ENCODE results near the gene LRRC4C.

LRRC4C gene

GRCh38 chr11:41256041-41256440, 203.4 kb downstream of the LRRC4C start:
- no peak for DNase-seq (ENCODE audit: low spot score)

GRCh38 chr11:41254966-41255365, 204.5 kb downstream of the LRRC4C start:
- DNase-seq (ENCODE audit: low spot score): no peak

DNA sequence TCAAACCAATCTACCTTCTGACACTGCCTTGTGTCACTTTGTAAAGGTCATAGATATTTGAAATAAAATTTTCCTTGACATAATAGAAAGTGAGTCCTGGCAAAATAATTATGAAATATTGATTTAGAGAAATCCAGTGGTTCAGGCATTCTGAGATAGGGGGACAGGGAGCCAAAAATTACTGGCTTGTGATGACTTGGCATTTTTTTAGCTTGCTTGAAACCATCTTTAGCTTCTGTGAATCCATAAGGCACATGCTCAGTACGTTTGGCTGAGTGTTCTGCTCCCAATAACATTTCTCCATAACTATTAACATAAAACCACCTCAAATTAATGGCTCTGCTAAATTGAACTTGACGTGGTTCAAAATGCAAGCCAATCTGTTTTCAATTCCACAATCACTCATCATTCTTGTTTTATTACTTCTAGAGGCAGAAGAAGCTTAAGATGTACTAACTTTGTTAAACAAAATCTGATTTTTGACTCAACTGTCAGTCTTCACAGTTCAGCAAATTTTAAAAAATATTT, 209.0 kb downstream of the LRRC4C start:
- DNase-seq (ENCODE audit: low spot score): peak; percentile 15

GRCh38 chr11:41247621-41248020, 211.8 kb downstream of the LRRC4C start:
- no peak for DNase-seq (ENCODE audit: low spot score)

- DNase-seq (ENCODE audit: low spot score): no peak
Measured at GRCh38 chr11:41246399-41246745, 213.1 kb downstream of the LRRC4C start.

GRCh38 chr11:41245704-41246398, 213.6 kb downstream of the LRRC4C start:
- DNase-seq (ENCODE audit: low spot score): no peak

GRCh38 chr11:41245184-41245583, 214.3 kb downstream of the LRRC4C start:
- no peak for DNase-seq (ENCODE audit: low spot score)

DNA sequence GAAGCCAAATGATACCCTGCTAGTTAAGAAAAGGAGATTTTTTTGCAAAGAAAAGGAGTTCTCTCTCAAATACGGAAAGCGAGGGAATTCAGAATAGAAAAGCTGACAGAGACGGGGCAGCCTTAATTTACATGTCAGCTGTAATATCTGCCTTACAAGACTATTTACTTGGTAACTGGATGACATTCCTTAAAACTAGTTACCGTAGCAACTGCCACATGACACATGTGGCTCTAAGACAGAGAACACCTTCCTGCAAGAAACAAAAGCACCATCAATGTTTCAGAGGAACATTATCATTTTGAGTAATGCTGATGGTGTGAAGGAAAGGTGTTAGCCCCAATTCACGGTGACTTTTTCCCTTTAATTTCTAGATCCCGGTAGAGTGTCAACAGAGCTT, 222.1 kb downstream of the LRRC4C start:
- DNase-seq (ENCODE audit: low spot score): no peak

DNA sequence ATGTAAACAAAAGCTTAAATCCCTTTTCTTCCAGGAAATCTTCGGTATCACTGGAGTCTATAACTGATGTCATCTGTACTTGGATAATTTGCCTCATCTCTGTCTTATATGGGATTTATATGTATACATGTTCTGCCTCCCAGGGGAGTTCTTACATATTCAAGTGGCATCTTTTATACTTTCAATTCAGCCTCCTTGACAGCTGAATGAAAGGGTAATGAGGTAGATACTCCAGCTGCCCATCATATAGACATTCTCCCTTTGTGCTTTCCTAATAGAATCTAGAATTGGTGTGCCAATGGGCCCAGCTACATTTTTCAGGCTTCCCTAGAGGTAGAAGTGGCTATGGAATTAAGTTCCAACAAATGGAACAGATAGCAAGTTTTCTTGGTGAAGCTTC, 223.8 kb downstream of the LRRC4C start:
- DNase-seq (ENCODE audit: low spot score): no peak

DNA sequence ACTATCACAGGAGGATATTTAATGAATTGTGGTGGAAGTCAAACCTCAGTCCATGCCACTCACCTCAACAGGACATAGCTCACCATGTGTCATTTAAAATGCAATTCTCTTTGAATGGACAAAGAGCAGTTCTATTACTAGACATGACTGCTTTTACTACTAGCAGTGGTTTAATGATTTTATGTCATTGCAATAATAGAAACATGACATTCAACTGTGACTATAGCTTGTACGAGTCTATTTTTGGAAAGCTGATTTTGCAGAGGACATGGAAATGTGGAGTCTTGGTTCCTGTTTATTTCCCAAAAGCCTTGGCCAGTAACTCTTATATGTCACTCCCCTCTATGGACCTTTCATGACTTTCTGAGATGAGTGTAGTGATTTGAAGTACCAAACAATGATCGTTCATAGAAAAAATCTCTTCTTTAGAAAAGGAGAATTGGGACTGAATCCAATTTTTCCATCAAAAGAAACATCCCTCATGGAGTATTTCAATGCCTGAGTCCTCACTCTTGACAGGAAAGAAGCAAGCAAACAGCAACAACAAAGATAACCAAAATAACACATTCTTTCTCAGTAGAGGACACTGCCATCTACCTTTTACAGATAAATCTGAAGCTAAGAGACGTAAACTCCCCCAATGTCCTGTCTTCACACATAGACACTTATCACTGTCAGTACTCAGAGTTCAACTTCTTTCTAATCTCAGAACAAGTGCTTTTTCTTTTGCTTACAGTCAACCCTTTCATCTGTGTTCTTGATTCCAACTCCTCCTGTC, 233.4 kb downstream of the LRRC4C start:
- DNase-seq (ENCODE audit: low spot score): no peak

GRCh38 chr11:41222236-41222635, 237.2 kb downstream of the LRRC4C start:
- DNase-seq (ENCODE audit: low spot score): no peak

DNA sequence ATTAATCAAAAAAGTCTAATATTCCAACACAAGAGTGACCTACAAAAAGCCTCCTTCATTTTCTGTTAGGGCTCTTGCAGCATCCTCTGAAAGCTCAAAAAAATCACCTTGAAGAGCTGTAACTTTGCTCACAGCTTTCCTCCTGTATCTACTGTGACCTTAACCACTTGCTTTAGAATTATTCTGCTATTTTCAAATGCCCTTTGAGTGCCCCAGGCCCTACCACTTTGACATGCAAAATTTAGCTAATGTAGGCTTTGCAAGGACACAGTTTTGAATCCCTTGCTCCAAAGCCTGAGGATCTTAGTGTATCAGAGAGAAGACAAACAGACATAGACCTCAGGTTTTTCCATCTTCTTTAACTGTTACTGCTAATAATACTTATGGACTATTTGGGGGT, 253.1 kb downstream of the LRRC4C start:
- no peak for DNase-seq (ENCODE audit: low spot score)

GRCh38 chr11:41201156-41201555, 258.3 kb downstream of the LRRC4C start:
- DNase-seq (ENCODE audit: low spot score): peak; percentile 74

DNA sequence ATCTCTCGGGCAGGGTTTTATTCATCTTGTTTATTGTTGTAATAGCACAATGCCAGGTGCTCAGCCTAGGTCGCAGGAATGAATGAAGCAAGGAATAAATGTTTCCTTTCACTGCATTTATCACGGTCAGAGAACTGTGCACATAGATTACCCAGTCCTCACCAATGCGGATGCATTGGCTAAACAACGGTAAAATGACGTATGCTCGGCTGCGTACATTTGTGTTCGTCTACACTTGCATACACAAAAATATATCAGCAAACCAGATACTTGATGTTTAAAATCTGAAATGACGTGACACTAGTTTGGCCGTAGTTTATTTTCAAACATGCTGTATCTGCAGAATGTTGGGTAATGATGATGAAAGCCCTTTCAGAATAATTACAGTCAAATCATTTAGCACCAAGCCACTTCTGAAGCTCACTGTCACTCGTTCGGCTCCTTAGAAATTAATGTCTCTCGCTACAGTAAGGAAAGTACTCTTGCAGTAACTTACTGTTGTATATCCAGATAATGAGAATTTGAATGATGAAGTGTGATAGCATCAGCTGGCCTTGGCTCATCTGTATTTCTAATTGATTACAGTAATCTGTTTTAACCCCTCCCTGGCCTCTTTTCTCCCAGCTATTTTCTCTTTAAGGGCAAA, 268.9 kb downstream of the LRRC4C start:
- DNase-seq (ENCODE audit: low spot score): no peak

- no peak for DNase-seq (ENCODE audit: low spot score)
Measured at GRCh38 chr11:41189701-41190436, 269.6 kb downstream of the LRRC4C start.

GRCh38 chr11:41177791-41178190, 281.7 kb downstream of the LRRC4C start:
- no peak for DNase-seq (ENCODE audit: low spot score)

- DNase-seq (ENCODE audit: low spot score): no peak
Measured at GRCh38 chr11:41175304-41175972, 284.0 kb downstream of the LRRC4C start.

DNA sequence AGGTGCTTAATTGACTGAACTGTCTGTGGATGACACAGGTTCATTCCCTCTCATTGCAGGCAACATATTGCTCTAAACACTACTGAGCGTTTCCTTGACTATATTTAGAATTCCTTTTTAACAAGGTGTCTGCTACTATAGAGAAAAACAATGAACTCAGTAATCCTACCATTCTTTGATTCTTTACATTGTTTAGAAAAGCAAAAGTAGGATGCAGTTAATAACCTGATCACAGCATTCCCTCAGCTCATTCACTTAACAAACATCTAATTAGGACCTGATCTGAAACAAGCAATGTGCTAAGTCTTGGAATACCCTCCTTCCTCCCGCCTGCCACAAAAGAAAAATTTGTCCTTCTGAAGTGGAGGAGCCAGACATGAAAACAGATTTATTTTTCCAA, 313.1 kb downstream of the LRRC4C start:
- no peak for DNase-seq (ENCODE audit: low spot score)

- no peak for DNase-seq (ENCODE audit: low spot score)
Measured at GRCh38 chr11:41145420-41145819, 314.0 kb downstream of the LRRC4C start.

DNA sequence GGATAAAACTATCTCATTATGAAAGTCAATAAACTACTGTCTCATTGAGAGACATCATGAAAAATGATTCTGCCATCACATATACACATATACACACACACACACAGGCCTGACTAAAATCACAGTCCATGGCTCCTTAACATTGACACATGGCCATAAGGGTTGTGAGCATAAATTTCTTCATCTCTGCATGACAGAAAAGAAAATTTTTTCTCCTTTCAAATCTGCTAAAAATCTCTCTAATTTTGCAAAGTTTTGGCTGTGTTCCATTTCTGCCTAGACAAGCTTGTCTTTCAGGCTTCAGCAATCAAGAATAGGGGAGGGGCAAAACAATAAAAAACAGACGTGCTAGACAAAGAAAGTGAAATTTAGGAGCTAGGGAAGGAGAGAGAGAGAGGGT, 324.5 kb downstream of the LRRC4C start:
- DNase-seq (ENCODE audit: low spot score): no peak

DNA sequence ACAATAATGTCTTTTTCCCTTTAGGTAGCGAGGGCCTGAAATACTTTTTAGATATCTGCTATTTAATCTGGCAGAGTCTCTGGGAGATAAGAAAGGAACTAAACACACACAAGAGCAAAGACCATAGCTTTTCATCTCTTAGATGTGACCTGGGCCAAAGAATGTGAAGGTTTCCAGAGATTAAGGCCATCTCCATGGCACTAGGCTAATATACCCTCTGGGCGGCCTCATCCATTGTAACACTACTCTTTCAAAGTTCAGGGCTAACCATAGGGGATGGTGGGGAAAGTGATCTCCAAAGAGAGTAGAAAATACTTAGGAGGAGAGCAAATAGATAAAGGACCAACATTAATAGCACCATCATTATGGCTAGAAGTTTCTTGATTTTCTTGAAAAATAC, 326.4 kb downstream of the LRRC4C start:
- no peak for DNase-seq (ENCODE audit: low spot score)
